Gastrocnemius medialis (tissue), 4 donors: ENCODE data around the gene ENTPD7.

Source experiments
- CTCF ChIP-seq, 5 experiments: fragments of 450-650 bp in 3 of 5; fragments of 200-600 bp in 2 of 5; sonication (generic) in 2 of 5; IDR thresholded peaks in 4 of 5; conservative IDR thresholded peaks in 1 of 5; 1 replicate in 4 of 5; 2 replicates in 1 of 5; pipeline ENCODE4 v1.5.1; 2016 to 2019; ENCODE audit warnings: antibody characterized with exemption in 5 of 5, mild to moderate bottlenecking in 3 of 5, moderate library complexity in 3 of 5
- POLR2A ChIP-seq, 2 donors: fragments of 450-650 bp; IDR thresholded peaks; one replicate each; pipeline ENCODE4 v1.6.1; 2017; ENCODE audit warnings: antibody characterized with exemption in 2 of 2, mild to moderate bottlenecking in 2 of 2, moderate library complexity in 2 of 2

GRCh38 chr10:99633832-99634231, 25.5 kb upstream of the ENTPD7 start:
- TF ChIP-seq CTCF (IDR thresholded peaks at IDR 0.05 in 4 of 5, conservative IDR thresholded peaks at IDR 0.05 in 1 of 5) (no peak), POLR2A (IDR thresholded peaks at IDR 0.05) (no peak)
